GM18511 (cell line): ENCODE results near the gene LYST.
"Not testable (repeated sequence)": the region's sequence is repeated elsewhere in the genome, so short reads cannot be mapped to it uniquely, and the experiment has no call there.

Experiments
- ATAC-seq: cut with Tn5 transposase; IDR thresholded peaks from one replicate; pipeline ENCODE4 v1.9.1; 2021; ENCODE audit warnings: mild to moderate bottlenecking, moderate library complexity; ENCODE audit not compliant: unreplicated experiment

LYST gene

DNA sequence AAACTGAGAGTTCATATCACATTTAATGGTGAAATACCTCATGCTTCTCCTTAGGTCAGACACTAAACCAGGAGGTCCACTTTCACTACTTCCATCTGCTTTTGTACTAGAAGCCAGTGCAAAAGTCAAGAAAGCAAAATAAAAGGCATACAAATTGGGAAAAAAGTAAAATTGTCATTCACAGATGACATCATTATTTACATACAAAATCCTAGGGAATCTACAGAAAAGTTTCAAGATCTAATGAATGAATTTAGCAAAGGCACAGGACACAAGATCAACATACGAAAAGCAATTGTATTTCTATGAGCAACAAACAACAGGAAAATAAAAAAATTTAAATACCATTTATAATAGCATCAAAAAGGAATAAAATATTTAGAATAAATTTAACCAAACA, 41.5 kb downstream of the LYST start:
- no peak for ATAC-seq

DNA sequence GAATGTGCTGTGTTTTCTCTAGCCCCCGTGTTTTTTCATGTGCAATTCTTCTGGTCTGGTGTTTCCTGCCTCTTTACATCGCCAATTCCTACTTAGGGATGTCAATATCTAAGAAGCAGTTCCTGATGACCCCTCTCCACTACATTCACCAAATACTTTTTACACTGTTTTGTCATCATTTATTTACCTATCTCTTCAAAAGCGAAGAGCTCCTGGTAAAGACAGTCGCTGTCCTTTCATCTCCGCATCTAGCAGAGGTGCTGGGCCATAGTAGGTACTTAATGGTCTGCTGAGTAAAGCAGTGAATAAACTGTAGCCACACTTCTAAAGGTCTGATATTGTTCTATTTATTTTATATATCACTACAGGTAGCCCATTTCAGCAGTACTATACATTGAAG, 43.0 kb downstream of the LYST start:
- ATAC-seq: no peak

- ATAC-seq: no peak
These were observed 44.0 kb downstream of the LYST start for GRCh38 chr1:235822685-235823084.

DNA sequence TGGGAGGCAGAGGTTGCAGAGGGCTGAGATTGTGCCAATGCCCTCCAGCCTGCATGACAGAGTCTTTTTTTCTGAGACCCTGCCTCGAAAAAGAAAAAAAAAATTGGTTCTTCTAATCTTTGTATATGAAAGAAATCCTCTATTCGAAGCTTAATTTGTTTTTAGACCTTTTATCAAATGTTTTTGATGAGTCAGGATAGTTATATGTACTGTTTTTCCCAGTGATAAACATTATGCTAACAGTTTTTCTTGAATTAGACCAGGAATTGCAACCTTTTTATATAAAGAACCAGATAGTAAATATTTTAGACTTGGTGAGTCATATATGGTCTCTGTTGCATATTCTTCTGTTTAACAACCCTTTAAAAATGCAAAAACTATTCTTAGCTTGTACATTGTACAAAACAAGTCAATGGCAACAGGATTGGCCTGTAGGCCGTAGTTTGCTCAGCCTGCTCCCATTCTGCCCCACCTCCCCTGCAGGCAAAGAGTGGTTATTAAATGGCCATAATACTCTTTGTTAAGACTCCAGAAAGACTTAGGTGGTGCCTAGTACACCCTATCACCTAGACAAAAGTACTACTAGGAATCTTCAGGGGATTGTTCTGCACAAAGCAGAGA, 45.2 kb downstream of the LYST start:
- ATAC-seq: no peak

DNA sequence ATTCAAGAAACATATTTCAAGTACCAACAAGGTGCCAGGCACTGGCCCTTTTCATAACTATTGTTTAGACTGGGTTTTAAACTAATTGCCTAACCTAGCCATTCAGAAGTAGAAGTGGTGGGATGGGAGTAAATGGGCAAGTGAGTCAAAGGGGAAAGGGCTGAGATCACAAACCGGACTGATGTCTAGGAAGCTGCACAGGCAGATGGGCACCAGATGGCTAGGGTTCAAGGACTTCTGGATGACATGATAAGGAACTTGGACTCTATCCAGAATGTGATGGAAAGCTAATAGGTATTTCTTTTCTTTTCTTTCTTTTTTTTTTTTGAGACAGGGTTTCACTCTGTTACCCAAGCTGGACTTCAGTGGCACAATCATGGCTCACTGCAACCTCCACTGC, 46.6 kb downstream of the LYST start:
- ATAC-seq: no peak

GRCh38 chr1:235818632-235819136, 48.0 kb downstream of the LYST start:
- ATAC-seq: no peak

- no peak for ATAC-seq
These were observed 49.5 kb downstream of the LYST start for GRCh38 chr1:235817101-235817728.

- ATAC-seq: no peak
These were observed 56.9 kb downstream of the LYST start for GRCh38 chr1:235809688-235810397.

- no peak for ATAC-seq
These were observed 58.5 kb downstream of the LYST start for GRCh38 chr1:235808223-235808622.

GRCh38 chr1:235806123-235806522, 60.6 kb downstream of the LYST start:
- ATAC-seq: no peak

- no peak for ATAC-seq
These were observed 63.9 kb downstream of the LYST start for GRCh38 chr1:235802573-235803346.

DNA sequence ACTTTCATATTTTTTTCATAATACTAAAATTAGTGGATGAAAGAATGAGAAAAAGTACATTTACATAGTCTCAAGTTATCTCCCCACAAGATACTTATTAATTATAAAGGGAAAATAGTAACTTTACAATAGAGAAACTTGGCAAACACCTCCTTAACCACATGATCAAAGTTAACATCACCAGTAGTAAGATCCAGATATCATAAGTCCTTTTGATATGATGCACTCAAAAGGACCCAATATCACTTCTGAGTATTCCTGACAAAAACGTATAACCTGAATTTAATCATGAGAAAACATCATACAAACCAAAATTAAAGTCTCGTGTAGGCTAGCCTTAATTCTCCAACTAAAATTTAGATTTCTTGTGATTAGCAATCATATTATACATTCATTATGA, 67.4 kb downstream of the LYST start:
- ATAC-seq: no peak

GRCh38 chr1:235791532-235792060, 75.1 kb downstream of the LYST start:
- ATAC-seq: no peak

GRCh38 chr1:235790123-235790522, 76.6 kb downstream of the LYST start:
- ATAC-seq: no peak

GRCh38 chr1:235786227-235786898, 80.3 kb downstream of the LYST start:
- not testable (repeated sequence) for ATAC-seq

GRCh38 chr1:235784950-235785349, 81.8 kb downstream of the LYST start:
- ATAC-seq: no peak

- ATAC-seq: no peak
These were observed 83.4 kb downstream of the LYST start for GRCh38 chr1:235783148-235783776.

DNA sequence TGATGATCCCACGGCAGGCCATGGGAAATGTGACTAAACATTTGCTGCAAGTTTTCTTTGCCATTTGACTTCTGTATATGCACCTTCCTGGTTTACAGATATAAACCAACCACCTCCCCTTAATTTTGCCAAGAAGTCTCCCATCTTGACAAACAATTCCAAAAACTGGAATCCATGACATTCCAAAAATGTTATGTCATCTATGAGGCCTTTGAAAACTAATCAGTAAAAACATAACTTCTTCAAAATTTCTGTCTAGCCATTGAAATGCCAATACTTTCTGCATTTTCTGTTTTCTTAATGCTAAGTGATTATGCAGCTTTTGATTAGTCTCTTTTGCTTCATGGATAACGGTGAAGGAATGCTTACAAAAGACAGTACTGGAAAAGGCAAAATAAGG, 84.1 kb downstream of the LYST start:
- no peak for ATAC-seq

- ATAC-seq: no peak
These were observed 84.9 kb downstream of the LYST start for GRCh38 chr1:235781807-235782206.

- no peak for ATAC-seq
These were observed 86.9 kb downstream of the LYST start for GRCh38 chr1:235779770-235780169.
